Myocyte (in vitro differentiated cells): ENCODE results near the gene SGSH. TPM values are rescaled to one million over a fixed set of nuclear protein-coding genes. Genes with fewer than 3 reads are reported as not detected.

ENCODE experiments used
- DNase-seq: peaks from one replicate; pipeline ENCODE4 v3.0.0-alpha.2; 2012; ENCODE audit warnings: low read depth
- total RNA-seq: library from RNA; depleted of rRNA; stranded (reverse); fragments of >200 nt; gene quantifications from 2 replicates; pipeline ENCODE4 v1.2.3, GENCODE V29; 2014

Gene SGSH
- total RNA-seq, 1 donor from 2014 or later: 17.8 TPM

DNA sequence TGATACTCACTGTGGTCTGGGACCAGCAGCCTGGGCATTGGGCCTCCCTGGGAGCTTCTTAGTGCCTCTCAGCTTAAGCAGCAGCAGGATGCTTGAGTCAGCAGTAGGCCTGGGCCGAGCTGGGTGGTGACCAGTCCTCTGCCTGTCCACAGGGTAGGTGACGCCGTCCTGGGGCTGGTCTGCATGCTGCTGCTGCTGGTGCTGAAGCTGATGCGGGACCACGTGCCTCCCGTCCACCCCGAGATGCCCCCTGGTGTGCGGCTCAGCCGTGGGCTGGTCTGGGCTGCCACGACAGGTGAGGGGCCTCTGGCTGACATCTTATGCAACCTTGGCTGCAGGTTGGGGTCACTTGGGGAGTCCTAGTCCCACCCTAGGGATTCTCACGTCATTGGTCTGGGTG lies 7.5 kb upstream of the SGSH start:
- no peak for DNase-seq

DNA sequence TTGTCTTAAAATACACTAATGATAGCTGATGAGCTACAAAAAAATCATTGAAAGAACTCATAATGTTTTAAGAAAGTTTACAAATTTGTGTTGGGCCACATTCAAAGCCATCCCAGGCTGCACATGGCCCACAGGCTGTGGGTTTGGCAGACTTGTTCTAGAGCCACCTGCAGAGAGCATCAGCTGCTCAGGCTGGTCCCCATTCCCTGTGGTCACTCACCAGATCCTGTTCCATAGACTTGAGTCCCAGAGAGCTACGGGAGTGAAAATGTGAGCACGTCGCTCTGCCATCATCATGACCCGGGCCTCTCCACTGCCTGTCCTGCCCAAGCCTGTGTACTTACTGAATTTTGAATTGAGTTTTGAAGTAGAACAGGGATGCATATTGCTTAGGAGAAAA lies 7.0 kb upstream of the SGSH start:
- peak; percentile 73 for DNase-seq

- no peak for DNase-seq
Observed at GRCh38 chr17:80225230-80225629, 5.1 kb upstream of the SGSH start.

GRCh38 chr17:80224683-80225082 lies 4.5 kb upstream of the SGSH start:
- DNase-seq: no peak

DNA sequence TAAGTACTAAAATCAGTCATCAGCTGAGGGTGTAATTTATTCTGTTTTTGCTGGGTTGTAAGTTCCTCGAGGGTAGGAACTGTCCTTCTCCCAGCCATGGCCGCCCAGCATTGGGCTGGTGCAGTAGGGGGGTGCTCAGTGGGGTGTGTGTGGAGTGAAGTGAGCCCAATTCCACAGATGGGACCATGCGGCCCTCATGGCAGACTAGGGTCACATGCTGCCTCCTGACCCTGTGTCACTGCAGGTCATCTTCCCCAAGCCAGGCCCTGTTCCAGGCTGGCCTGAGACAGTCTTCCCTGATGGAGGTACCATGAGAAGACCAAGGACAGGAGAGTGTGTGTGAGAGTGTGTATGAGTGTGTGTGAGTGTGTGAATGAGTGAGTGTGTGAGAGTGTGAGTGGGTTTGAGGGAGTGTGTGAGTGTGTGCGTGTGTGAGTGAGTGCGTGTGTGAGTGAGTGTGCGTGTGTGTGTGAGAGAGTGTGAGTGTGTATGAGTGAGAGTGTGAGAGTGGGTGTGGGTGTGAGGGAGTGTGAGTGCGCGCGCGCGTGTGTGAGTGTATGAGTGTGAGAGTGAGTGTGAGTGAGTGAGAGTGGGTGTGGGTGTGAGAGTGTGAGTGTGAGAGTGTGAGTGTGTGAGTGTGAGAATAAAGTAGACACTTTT lies 3.8 kb upstream of the SGSH start:
- no peak for DNase-seq

DNA sequence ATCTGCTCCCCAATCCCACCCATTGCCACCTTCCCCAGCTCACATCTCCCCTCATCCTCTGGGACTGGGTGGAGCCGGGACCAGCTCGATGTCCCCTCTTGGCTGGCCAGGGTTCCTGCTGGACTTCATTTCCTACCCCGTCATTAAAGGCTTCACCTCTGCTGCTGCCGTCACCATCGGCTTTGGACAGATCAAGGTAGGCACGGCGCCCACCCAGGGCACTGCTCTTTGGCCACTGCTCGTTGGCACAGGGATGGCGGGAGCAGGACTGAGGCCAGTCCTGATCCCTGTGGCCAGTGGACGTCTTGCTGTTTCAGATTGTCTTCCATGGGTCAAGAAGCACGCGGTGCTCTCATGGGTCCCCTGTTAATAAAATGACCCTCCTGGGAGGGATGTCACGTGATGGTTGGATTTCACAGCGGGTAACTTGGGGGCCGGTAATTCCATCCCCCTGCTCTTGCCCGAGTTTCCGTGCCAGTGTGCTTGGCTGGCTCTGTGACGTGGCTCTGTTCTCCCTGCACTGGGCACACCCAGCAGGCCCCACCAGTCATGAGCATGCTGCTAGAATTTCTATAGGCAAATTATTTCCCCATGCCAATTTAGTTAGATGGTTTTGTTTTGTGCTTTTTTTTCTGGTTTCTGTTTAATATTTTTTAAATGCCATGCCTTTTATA lies 3.1 kb upstream of the SGSH start:
- DNase-seq: no peak

- no peak for DNase-seq
Observed at GRCh38 chr17:80222376-80223141, 2.4 kb upstream of the SGSH start.

DNA sequence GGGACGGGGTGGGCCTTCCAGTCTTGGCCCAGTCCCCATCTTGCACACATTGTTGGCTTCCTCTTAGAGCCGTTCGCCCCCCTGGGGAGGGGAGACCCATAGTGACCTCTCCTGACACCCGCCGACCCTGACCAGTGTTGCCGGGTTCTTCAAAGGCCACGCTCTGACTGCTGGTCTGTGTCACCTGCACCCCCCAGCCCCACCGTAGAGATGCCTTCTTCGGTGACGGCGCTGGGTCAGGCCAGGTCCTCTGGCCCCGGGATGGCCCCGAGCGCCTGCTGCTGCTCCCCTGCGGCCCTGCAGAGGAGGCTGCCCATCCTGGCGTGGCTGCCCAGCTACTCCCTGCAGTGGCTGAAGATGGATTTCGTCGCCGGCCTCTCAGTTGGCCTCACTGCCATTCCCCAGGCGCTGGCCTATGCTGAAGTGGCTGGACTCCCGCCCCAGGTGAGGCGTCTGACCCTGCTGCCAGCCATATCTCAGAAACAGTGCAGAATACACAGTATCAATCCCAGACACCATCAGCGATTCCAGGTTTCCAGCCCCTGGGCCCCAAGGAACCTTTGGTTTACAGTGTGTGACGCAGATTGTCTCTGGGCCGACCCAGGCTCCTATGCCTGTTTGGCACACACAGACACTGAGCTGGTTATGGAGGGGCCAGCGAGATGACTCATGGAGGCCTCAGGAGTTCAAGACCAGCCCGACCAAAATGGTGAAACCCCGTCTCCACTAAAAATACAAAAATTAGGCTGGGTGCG lies 1.4 kb upstream of the SGSH start:
- no peak for DNase-seq

GRCh38 chr17:80220736-80221215 lies 643 bp upstream of the SGSH start:
- DNase-seq: no peak

DNA sequence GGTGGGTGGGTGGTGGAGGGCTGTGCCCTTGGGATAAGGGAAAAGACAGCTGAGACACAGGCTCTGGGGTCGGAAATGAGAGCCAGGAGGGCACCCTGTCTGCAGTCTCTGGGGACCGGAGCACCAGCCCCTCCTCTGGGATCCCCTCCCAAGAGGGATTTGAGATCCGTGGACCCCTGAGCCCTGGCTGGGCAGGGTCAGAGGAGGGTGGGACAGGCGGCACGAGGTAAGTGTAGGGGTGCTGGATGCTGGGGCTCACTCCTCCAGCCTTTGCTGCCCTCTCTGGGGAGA lies 425 bp downstream of the SGSH start:
- DNase-seq: no peak

DNA sequence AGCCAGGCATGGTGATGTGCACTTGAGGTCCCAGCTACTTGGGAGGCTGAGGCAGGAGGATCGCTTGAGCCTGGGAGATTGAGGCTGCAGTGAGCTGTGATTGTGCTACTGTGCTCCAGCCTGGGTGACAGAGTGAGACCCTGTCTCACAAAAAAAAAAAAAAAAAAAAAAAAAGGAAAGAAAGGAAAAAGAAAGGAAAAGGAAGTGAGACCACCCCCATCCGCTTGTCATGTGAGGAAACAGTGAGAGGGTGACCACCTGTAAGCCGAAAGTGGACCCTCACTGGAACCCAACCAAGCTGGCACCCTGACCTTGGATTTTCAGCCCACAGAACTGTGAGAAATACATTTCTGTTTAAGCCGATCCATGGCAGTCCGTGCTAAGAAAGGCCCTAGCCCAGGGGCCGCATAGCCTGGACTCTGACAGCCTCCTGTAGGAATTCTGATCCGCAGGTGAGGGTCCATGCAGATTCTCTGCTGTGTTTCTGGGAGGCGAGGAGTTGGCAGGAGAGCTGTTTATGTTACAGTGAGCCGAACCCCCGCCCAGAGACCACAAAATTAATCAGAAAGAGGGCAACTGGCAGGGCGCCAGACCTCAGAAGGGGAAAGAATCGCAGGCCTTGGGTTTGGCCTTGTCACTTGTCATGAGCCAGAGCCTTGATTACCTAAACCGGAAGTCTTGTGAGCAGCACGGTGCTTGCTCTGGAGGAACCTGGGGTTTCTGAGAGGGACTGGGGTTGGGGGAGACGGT lies 945 bp downstream of the SGSH start:
- peak; percentile 89 for DNase-seq

DNA sequence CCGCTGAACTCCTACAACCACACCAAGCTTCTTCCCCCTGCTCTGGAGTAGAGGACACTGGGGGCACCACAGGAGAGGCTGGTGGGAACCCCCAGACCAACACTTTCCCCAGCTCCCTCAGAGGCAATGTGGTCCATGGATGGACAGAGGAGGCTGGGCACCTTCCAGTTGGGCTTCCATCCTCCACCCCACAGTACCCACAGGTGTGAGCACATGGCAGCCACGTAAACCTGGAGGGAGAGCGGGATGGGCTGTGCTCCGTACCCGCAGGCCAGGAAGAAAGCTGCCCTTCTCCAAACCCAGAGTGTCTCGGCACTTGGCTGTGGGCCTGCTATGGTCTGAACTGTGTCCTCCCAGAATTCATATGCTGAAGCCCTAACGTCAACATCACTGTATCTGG lies 1.7 kb downstream of the SGSH start:
- DNase-seq: no peak

DNA sequence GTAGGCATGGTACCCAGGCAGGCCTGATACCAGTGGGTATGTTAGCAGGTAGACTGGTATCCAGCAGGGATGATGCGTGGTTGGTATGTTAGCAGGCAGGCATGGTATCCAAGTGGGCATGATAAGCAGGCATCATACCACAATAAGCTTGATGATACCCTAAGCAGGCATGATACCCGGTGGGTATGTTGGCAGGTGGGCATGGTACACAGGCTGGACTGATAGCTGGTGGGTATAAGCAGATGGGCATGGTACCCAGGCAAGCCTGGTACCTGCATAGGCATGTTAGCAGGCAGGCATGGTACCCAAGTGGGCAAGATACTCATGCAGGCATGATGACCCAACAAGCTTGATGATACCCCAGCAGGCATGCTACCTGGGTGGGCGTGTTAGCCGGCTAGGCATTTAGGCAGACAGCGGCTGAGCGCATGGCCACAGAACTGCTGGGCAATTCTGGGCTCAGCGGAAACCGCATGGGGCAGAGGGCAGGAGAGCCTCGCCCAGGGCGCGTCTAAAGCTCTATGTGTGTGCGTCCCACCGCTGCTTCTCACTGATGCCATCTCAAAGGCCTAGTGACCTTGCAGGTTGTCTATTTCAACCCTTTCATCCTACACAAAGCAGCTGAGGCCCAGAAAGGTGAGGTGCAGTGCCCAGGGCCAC lies 2.3 kb downstream of the SGSH start:
- DNase-seq: no peak

DNA sequence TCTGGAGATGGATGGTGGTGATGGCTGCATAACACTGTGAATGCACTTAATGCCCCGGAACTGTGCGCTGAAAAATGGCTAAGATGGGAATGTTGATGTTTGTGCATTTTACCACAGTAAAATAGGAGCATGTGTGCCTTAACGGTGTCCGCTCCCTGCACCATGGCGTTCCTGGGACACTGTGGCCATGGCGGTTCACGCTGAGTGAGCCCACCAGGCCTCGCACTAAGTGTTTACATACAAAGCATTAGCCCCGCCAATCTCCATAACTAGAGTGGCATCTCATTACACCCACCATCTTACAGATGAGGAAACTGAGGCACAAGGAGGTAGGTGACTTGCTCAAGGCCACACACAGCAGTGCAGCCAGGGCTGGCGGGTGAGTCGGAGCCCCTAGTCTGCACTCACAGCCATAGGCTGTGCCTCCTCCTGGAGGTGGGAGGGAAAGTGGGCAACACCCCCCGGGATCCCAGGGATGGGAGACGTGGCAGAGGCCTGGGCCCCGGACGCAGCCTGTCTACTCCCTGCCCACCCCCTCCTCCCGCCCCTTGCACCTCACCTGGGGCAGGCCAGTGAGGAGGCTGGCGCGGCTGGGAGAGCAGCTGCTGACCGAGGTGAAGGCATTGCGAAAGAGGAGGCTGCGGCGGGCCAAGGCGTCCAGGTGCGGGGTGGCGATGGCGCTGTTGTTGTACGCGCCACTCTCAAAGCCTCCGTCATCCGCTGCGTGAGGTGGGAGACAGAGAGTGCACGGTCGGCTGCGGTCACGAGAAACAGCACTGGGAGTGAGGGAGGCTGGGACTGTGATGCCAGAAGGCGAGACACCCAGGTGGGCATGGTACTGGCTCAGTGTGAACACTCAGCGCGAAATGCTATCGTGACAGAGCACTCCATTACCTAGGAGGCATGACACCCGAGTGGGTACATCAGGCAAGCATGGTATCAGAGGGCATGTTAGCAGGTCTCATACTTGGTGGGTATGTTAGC lies 3.4 kb downstream of the SGSH start:
- no peak for DNase-seq

DNA sequence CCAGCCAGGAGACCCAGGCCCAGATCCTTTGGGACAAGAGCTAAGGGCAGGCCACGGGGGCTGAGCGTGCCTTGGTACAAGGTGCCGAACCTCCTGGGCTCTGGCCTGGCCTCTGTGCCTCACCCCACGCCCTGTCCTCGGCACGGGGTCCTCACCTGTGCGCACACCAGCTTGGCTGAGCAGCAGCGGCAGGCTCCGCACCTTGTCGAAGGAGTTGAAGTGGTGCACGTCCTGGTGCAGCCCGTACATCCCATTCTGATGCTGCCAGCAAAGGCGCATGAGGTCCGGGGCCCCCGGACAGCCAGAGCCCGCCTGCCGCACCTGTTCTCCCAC lies 5.3 kb downstream of the SGSH start:
- DNase-seq: no peak

DNA sequence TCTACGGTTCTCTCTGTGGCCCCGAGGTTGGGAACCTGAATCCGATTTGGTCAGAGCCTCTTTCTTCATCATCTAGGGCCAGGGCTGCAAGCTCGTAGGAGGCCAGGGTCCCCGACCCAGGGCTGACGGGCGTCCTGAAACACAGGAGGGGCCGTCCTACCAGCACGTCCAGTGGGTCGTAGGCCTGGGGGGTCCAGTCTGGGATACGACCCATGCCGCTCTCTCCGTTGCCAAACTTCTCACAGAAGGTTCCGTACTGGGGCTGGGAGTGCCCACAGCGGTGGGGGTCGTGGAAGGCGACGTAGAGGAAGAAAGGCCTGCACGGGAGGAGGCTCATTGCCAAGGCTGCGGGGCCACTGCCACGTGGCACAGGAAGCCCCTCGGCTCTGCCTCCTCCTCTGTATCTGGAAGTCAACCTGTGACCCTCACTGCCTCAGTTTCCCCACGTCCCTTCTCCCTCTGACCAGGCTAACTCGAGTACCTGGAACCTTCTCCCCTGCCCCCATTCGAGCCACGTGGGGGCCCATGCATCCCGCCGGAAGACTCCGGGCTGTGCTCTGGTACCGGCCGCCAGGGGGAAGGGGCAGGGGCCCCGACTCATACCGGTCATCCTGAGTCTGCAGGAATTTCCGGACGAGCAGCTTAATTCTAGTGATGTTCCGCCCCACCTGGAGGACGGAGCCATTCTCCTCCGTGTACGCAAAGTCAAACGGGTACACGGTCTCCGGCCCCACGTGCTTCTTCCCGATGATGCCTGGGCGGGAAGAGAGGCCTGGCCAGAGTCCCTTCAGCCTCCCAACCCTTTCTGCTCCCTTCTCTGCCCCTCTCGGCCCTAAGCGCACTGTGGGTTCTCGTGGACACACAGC lies 5.9 kb downstream of the SGSH start:
- DNase-seq: no peak

DNA sequence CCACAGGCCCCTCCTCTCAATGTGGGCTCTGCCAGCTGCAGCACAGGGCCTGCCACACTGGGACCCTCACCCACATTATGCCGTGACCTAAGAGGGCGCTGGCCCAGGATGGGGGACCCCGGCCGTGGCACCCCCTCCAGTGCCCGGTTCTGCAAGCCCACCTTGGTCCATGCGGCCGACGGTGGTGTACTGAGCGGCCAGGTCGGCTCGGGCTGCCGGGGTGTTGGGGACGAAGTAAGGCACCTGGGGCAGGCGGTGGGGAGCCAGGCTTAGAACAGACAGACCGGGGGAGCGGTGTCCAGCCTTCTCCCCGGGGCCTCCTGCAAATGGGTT lies 6.5 kb downstream of the SGSH start:
- DNase-seq: no peak

DNA sequence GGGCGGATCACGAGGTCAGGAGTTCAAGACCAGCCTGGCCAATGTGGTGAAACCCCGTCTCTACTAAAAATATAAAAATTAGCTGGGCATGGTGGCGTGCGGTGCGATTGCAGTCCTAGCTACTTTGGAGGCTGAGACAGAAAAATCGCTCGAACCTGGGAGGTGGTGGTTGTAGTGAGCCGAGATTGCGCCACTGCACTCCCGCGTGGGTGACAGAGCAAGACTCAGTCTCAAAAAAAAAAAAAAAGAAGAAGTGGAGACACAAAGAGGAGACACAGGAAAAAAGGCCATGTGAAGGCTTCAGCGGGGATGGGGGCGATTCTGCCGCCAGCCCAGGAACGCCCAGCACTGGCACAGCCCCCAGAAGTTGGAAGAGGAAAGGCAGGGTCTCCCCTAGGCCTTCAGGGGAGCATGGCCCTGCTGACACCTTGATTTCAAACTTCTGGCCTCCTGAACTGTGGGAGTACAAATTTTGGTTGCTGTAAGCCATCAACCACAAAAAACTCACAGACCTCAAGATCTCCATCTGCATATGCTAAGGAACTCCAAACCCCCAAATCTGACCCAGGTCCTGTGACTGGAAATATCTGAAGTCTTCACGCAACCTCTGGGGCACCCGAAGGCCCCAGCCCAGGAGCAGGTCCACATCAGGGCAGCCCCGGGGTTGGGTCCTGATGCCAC lies 7.0 kb downstream of the SGSH start:
- no peak for DNase-seq
